ENCODE data around the gene SRL.

The SRL gene

DNA sequence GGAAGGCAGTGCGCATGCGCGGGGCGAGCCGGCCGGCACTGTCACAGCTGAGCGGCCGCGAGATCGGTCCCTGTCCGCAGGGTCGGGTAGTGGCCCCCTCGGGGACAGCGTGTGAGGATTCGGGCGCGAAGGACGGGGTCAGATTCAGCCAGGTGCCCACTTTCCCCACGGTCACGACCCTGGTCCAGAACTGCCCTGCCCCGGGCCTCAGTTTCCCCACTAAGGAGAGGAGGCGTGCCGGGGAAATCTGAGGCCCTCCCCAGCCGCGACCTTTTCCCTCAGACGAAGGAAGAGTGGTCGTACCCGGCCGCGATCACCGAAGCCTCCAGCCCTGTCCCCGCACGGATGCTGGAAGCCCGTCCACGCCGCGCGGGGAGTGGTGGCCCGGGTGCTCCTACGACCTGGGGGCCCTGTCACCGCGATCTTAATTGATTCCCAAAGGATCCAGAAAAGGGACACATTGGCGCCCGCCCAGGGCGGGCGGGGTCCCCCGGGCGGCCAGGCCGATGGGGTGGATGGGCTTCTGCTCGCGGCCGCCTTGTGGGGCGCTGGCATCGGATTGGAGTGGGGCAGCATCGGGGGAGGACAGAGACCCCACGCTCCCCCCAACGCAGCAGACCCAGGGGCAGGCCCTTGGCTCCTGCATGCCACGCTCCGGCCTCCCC lies 57.7 kb downstream of the SRL start:
- FAIRE-seq (no peak), DNase-seq (ENCODE audit: insufficient read length, low spot score) (no peak)
- TF ChIP-seq, protein P1, sequence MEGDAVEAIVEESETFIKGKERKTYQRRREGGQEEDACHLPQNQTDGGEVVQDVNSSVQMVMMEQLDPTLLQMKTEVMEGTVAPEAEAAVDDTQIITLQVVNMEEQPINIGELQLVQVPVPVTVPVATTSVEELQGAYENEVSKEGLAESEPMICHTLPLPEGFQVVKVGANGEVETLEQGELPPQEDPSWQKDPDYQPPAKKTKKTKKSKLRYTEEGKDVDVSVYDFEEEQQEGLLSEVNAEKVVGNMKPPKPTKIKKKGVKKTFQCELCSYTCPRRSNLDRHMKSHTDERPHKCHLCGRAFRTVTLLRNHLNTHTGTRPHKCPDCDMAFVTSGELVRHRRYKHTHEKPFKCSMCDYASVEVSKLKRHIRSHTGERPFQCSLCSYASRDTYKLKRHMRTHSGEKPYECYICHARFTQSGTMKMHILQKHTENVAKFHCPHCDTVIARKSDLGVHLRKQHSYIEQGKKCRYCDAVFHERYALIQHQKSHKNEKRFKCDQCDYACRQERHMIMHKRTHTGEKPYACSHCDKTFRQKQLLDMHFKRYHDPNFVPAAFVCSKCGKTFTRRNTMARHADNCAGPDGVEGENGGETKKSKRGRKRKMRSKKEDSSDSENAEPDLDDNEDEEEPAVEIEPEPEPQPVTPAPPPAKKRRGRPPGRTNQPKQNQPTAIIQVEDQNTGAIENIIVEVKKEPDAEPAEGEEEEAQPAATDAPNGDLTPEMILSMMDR (IDR thresholded peaks at IDR 0.05; ENCODE audit: insufficient read depth, missing control alignments) = no peak

DNA sequence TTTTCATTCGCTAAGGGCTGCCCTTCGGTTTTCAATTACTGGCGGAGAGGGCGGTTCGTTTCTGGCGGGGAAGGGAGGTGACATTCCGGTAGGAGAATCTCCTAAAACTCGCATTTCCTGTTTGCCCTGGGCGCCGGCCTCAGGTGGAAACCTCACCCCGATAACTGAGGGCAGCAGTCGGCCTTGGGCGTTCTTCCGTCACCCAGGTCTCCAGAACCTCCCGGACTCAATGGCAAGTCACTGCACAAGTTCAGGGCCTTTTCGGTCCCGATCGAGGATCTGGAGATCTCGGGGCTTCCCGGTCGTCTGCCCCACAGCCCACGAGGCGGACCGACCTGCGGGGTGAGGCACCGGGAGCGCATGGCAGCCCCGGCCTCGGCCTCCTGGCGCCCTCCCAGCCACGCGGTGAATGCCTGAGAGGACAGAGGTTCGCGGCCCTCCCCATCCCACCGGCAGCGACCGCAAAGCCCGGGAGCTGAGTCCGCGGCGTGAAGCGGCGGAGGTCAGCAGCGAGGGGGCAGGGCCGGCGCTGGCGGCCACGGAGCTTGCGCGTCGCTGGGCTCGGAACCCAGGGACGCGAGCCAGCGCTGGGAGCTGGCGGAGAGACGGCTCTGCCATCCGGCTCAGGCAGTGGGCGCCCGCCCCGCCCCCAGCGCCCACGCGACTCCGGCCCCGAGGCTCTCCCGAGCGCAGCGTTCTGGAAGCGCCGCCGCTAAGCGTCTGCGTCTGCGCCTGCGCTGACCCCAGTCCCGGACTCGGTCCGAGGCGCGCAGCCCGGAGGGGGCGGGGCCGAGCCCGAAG lies 58.4 kb downstream of the SRL start:
- FAIRE-seq (no peak), DNase-seq (ENCODE audit: insufficient read length, low spot score) (peak; percentile 95)
- TF ChIP-seq, protein P1 (IDR thresholded peaks at IDR 0.05; ENCODE audit: insufficient read depth, missing control alignments) = no peak

DNA sequence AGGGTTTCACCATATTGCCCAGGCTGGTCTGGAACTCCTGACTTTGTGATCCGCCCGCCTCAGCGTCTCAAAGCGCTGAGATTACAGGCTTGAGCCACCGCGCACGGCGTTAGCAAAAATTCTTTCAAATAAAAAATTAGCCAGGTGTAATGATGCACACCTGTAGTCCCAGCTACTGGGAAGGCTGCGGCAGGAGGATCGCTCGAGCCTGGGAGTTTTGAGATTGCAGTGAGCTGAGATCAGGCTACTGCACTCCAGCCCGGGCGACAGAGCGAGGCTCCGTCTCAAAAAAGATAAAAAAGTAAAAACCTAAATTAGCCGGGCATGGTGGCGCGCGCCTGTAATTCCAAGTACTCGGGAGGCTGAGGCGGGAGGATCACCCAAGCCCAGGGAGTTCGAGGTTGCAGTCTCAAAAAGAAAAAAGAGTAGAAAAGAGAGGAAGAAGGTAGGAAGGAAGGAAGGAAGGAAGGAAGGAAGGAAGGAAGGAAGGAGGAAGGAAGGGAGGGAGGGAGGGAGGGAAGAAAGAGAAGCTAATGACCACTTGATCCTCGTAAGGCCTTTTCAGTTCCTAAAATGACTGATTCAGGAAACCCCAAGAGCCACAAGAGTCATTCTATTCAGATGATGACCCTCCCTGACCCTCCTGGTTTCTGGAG lies 59.2 kb downstream of the SRL start:
- no peak for FAIRE-seq
- TF ChIP-seq, protein P1 (IDR thresholded peaks at IDR 0.05; ENCODE audit: insufficient read depth, missing control alignments) = no peak
- no peak for DNase-seq (ENCODE audit: insufficient read length, low spot score)

DNA sequence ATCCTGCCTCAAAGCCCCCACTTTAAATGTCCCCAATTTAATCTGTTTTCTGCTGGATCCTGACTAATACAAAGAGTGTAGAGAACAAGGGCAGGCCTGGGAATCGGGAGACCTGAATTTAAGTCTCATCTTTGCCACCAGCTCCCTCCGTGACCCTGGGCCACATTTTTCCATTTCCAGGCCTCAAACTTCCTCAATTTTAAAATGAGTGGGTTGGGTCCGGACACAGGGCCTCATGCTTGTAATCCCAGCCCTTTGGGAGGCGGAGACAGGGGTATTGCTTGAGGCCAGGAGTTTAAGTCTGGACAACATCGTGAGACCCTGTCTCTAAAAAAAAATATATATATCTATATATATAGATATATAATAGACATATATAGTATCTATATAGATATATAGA lies 61.4 kb downstream of the SRL start:
- TF ChIP-seq, protein P1 (IDR thresholded peaks at IDR 0.05; ENCODE audit: insufficient read depth, missing control alignments) = no peak
- FAIRE-seq (no peak), DNase-seq (ENCODE audit: insufficient read length, low spot score) (no peak)

DNA sequence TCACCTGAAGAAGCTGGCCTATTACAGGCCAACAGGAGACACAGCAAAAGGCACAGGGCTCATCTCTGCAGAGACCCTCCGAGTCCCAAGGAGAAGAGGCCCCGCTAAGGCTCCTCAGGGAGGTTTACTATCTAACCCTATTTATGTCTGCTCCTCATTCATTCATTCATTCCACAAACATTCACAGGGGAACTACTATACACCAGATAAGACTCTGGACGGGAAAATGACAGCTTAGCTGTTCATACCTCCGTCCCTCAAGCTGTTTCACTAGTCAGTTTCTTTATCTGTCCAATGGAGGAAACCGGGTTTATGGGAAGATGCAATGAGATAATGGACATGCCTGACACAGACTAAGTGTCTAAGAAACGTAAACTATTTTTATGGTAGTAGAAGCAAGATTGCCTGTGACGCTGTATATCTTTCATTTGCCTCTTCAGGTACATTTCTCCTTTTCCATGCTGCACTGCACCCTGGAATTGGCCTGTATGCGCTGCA lies 62.1 kb downstream of the SRL start:
- TF ChIP-seq, protein P1 (IDR thresholded peaks at IDR 0.05; ENCODE audit: insufficient read depth, missing control alignments) = no peak
- DNase-seq (ENCODE audit: insufficient read length, low spot score) (no peak), FAIRE-seq (no peak)

DNA sequence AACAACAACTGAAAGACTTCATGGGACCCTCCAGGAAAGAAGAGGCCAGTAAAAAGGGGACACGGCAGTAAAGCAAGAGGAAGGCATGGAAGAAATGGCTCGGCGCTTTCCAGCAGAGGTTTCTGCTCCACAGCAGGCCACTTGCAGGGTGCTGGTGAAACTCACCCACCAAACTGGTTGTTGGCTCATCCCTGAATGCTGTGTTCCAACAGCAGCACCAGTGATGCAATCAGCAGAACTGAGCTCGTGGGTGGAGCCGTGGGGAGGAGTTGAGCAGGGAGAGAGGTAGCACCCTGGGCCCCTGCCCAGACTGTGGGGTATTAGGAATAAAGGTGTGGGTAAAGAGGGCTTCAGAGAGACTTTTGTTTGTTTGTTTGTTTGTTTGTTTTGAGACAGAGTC lies 62.9 kb downstream of the SRL start:
- TF ChIP-seq, protein P1 (IDR thresholded peaks at IDR 0.05; ENCODE audit: insufficient read depth, missing control alignments) = no peak
- FAIRE-seq (no peak), DNase-seq (ENCODE audit: insufficient read length, low spot score) (no peak)
